H1 (cell line): Measurements from ENCODE around the gene TGFB3. TPM values are rescaled to one million over a fixed set of nuclear protein-coding genes. Genes with fewer than 3 reads are reported as not detected.

ENCODE experiments used
- HDAC2 ChIP-seq, 2 experiments: fragments of 300-600 bp in 1 of 2; sonication (generic) in 1 of 2; IDR thresholded peaks; 2 replicates each; pipeline ENCODE4 v1.6.1; 2011 to 2012; ENCODE audit warnings: low read depth in 2 of 2, low read length in 2 of 2, mild to moderate bottlenecking in 2 of 2, moderate library complexity in 2 of 2, borderline replicate concordance in 1 of 2, inconsistent platforms in 1 of 2
- RNF2 ChIP-seq: fragments of 200-900, 300-1000 bp; sonication (generic); IDR thresholded peaks from 2 replicates; pipeline ENCODE4 v1.7.1; 2016; ENCODE audit warnings: borderline replicate concordance, low read depth, mild to moderate bottlenecking, antibody characterized with exemption, low read length; ENCODE audit not compliant: poor library complexity, severe bottlenecking; ENCODE audit errors: missing control alignments
- TEAD4 ChIP-seq: IDR thresholded peaks from 2 replicates; pipeline ENCODE4 v1.6.1; 2012; ENCODE audit warnings: low read depth, low read length, inconsistent platforms, mixed read lengths
- polyA plus RNA-seq, 7 experiments: library from polyadenylated mRNA; depleted of rRNA in 3 of 7; stranded (reverse) in 5 of 7; unstranded in 2 of 7; fragments of >200 nt in 5 of 7; fragments of 200-250 nt in 2 of 7; gene quantifications; 1 replicate in 5 of 7; 2 replicates in 1 of 7; 4 replicates in 1 of 7; pipeline versions ENCODE4 v1.2.1 to v1.2.3, GENCODE V29; 2011 to 2013; ENCODE audit warnings: missing spikeins in 2 of 7, mixed read lengths in 2 of 7
- total RNA-seq: library from RNA; stranded (reverse); fragmentation: NEBNext Ultra II Directional; extraction: Animal tissue kit (Norgen Biotek cat#: 25700); gene quantifications from 2 replicates; pipeline ENCODE4 v1.2.1, GENCODE V29; 2021

The TGFB3 gene
- total and polyA plus RNA-seq, 2 of the 8 experiments (the other 6 are each of a cell fraction or from before 2014, with no cell fraction given), result 0.65 to 0.86 TPM

GRCh38 chr14:75968456-75968855, 13.3 kb downstream of the TGFB3 start (continued):
- TF ChIP-seq RNF2 (no peak), HDAC2 (IDR thresholded peaks at IDR 0.05; ENCODE audit: borderline replicate concordance in 1 of 2, low read depth in 2 of 2, low read length in 2 of 2) (no peak), TEAD4 (no peak)
- TF ChIP-seq, all 59 proteins: peak for 0
